NCI-H2107 treated with DMSO at 0.1 percent for 48 hours (cell line): ENCODE results near the gene ESYT1.
"Not testable (repeated sequence)": the region's sequence is repeated elsewhere in the genome, so short reads cannot be mapped to it uniquely, and the experiment has no call there.

Source experiments
- DNase-seq: peaks from one replicate; lab custom pipeline; 2025; ENCODE audit not compliant: unreplicated experiment; lab: John Stamatoyannopoulos, UW

The ESYT1 gene

GRCh38 chr12:56155256-56155845 lies 27.3 kb downstream of the ESYT1 start:
- no peak for DNase-seq

GRCh38 chr12:56156464-56157200 lies 28.6 kb downstream of the ESYT1 start:
- not testable (repeated sequence) for DNase-seq

- peak; percentile 99 for DNase-seq
Observed at GRCh38 chr12:56157201-56158028, 29.3 kb downstream of the ESYT1 start.

GRCh38 chr12:56158029-56158925 lies 30.2 kb downstream of the ESYT1 start, which contains the start of gene MYL6:
Gene MYL6, plus strand, starts transcription at chr12:56158359. Its CDS starts 43 bp downstream, at chr12:56158402.
- DNase-seq: peak; percentile 99

DNA sequence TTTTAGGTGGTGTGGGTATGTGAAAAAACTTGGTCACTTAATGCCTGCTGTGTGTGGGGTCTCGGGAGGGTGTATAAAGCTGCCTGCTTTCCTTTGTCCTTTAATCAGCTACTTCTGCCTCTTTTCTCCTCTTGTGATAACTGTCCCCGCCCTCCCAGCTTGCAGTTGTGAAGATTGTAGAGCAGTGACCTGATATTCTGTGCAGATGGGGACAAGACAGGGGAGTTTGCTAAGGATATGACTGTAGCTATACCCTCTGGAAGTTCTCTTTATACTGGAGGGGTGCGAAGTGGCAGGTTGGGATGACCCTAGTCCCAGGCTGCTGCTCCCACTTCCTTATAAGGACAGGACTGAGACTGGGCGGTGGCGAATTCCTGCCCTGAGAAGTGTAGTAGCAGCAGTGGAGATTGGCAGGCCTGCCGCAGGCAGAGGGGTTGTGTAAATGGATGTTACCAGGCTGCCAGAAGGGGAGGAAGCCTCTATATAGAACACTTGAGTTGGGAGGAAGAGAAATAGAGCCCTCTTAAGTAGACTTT lies 30.9 kb downstream of the ESYT1 start:
- peak; percentile 42 for DNase-seq

GRCh38 chr12:56159482-56160192 lies 31.6 kb downstream of the ESYT1 start:
- no peak for DNase-seq

GRCh38 chr12:56160193-56160763 lies 32.2 kb downstream of the ESYT1 start:
- DNase-seq: no peak

GRCh38 chr12:56160894-56161689 lies 33.0 kb downstream of the ESYT1 start:
- DNase-seq: no peak

DNA sequence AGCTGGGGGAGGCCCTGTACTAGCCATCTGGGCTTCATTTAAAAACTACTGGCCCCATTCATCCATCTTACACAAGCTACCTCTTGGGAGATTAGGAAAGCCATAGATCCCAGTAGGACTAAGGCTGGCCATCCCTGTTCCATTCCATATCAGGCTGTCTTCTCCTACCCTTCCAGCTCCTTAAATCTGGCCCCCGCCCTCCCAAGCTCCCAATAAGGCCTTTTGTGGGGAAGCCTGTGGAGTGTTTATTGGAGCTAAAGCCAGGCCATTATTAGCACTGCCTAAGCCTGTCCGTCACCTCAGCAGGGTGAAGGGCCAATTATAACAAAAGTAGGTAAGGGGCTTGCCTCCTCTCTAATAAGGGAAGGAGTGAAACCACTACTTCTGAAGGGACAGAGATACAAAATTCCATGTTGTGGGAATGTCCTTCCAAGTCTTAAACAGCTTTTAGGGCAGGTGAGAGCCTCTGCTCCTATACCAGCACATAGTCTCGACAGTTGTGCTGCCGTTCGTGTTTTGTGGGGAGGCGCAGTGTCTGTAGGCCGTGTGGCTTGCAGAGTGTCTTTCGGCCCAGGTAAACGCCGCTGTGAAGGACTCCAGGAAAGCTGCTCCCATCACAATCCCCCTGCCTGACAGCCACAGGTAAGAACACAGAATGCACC lies 33.8 kb downstream of the ESYT1 start:
- DNase-seq: no peak

GRCh38 chr12:56162468-56163290 lies 34.6 kb downstream of the ESYT1 start:
- DNase-seq: no peak

- DNase-seq: no peak
Observed at GRCh38 chr12:56163533-56164344, 35.7 kb downstream of the ESYT1 start.

- no peak for DNase-seq
Observed at GRCh38 chr12:56164345-56164729, 36.3 kb downstream of the ESYT1 start.

DNA sequence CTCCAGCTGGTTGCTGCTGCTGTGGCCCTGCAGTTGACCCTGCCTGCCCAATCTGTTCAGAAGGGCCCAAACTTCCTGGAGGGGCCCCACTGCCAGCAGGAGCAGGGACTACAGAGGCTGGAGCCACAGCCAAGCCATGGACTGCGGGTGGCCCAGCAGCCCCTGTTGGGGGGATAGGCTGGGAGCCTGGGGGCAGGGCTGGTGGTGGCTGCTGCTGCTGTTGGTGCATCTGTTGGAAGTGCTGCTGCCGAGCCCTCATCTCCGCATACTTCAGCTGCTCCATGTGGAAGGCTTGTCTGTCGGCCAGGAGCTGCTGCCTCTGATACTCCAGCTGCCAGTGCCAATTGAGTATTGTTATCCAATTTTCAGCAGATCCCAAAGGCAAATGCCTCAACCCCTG lies 37.3 kb downstream of the ESYT1 start:
- no peak for DNase-seq

GRCh38 chr12:56169229-56169759 lies 41.2 kb downstream of the ESYT1 start:
- DNase-seq: no peak

DNA sequence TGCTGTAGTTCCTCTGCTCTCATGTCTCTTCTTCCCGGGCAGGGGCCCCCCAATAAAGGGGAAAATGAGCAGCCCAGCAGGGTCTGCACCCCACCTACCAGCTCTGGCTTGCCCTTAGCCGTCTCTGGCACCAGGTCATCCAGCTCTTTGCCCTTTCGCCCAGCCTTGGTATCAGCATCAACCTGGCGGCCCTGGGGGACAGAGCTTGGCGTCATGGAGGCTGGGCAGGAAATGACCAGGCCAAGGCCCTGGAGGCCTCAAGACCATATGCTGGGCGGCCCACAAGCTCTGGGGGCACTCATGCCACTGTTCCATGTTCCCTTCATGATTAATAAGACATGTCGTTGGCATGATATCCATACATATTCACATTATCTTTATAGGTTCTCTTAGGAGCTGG lies 44.8 kb downstream of the ESYT1 start:
- DNase-seq: no peak

DNA sequence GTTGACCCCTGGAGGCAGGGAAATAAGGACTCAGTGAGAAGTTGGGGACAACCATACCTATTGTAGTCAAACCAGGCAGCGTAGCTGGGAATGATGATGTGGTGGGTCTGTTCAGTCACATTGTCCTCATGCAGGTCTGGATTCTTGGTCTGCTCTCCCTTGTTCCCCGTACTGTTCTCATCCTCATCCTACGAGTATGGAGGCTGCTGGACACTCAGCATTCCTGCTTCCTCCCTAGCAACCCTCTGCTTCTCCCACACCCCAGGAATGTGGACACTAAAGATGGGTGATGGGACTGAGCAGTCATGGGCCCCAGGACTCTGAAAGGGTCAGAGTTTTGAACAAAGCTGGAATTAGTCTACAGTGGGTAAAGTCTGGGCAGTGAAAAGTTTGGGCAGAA lies 50.3 kb downstream of the ESYT1 start:
- no peak for DNase-seq
